ENCODE results near the gene PRSS33.

Gene PRSS33

DNA sequence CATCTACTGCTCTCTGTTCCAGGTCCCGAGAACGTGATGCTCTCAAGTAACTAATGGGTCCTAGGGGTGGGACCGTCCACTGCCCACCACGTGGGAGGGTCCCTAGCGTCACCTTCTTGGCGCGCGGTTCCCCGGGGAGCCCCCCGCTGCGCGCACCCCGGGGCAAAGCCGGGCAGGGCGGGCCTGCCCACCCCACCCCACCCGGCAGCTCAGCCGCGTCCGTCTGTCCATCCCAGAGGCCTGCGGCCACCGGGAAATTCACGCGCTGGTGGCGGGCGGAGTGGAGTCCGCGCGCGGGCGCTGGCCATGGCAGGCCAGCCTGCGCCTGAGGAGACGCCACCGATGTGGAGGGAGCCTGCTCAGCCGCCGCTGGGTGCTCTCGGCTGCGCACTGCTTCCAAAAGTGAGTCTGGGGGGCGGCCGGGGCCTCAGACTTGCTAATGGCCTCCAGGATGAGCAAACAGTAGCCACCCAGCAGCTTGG, 11.4 kb upstream of the PRSS33 start:
- no peak for DNase-seq

DNA sequence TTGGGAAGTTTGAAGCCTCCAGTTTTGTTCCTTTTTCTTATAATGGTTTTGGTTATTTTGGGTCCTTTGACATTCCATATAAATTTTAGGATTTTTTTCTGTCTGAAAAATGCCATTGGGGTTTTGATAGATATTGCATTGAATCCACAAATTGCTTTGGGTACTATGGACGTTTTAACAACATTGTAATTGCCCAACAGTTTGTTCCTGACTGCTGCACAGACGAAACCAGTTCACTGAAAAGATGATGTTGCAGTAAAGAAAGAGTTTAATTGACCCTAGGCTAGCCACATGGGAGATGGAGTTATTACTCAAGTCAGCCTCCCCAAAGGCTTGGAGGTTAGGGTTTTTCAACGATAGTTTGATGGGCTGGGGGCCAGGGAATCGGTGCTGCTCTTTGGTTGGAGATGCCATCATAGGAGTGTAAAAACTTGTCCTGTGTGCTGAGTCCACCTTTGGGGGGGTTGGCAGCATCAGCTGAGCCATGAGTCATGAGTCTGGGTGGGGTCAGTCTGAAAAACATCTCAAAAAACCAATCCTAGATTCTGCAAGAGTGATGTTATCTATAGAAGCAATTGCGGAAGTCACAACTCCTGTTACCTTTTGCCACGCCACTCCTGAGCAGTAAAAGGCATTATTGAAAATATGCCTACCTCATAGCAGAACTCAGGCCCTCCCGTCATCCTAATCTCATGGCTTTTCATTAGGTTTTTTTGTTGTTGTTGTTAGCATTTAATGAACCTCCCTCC, 8.2 kb upstream of the PRSS33 start:
- no peak for DNase-seq

DNA sequence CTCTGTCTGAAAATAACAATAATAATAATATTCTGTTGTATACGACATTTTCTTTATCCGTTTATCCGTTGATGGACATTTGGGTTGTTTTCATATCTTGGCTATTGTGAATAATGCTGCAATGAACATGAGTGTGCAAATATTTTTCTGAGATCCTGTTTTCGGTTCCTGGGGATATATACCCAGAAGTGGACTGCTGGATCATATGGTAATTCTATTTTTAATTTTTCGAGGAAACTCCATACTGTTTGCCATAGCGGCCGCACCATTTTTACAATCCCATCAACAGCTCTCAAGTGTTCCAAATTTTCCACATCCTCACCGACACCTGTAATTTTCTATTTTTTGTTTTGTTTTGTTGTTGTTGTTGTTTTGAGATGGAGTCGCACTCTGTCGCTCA, 5.6 kb upstream of the PRSS33 start:
- DNase-seq = no peak

DNA sequence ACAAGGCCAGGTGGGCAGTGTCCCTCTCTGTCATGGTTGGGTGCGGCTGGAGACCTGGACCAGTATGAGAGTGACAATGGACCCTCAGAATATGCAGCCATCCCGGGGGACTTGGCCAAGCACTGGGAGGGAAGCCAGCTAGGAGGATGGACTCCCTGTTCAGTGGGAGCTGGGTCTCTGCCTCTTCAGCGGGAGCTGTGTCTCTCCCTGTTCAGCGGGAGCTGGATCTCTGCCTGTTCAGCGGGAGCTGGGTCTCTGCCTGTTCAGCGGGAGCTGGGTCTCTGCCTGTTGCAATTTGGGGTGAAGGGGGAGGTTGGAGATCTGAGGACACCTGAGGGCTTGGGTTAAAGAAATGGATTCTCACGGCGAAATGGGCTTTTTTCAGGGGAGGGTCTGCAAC, 3.8 kb upstream of the PRSS33 start:
- no peak for DNase-seq

DNA sequence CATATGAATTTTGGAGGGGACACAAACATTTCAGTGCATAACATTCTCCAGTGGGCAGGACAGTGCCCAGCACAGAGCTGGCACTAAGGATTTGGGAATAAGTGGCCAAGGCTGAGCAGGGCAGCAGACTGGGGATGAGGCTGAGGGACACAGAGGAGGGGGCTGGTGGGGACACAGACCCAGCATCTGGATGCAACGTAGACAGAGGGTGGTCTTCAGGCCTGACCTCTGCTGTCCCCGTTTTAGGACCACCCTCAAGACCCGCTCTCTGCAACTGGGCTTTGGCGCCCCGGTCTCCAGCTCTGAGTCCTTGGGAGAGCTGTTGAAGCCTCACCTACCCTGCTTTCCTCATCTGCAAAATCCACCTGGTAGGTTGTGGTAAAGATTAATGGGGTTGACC, 3.3 kb upstream of the PRSS33 start:
- DNase-seq = no peak

DNA sequence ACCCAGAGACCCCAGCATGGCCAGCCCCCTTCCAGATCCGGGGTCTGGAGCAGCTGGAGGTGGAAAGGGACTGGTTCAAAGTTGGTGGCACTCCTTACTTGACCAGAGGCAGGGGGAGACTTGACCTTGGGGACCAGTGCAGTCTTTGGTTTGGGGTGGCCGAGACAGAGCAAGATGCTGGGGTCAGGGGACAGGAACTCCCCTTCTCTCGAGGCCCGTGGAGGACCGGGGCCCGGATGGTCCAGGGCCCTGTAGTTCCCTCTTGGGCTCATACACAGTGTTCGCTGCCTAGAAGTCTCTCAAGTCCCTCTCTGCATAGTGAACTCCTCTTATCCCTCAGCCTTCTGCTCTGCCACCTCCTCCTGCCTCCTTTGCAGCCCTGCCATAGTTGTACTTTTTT, 601 bp upstream of the PRSS33 start:
- DNase-seq = no peak

DNA sequence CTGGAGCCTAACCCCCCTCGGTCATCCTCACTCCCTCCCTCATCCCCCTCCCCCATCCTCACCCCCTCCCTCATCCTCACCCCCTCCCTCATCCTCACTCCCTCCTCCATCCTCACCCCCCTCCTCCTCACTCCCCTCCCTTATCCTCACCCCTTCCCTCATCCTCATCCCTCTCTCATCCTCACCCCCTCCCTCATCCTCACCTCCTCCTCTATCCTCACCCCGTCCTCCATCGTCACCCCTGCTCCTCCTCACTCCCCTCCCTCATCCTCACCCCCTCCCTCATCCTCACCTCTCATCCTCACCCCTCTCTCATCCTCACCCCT, 571 bp downstream of the PRSS33 start:
- DNase-seq = no peak

DNA sequence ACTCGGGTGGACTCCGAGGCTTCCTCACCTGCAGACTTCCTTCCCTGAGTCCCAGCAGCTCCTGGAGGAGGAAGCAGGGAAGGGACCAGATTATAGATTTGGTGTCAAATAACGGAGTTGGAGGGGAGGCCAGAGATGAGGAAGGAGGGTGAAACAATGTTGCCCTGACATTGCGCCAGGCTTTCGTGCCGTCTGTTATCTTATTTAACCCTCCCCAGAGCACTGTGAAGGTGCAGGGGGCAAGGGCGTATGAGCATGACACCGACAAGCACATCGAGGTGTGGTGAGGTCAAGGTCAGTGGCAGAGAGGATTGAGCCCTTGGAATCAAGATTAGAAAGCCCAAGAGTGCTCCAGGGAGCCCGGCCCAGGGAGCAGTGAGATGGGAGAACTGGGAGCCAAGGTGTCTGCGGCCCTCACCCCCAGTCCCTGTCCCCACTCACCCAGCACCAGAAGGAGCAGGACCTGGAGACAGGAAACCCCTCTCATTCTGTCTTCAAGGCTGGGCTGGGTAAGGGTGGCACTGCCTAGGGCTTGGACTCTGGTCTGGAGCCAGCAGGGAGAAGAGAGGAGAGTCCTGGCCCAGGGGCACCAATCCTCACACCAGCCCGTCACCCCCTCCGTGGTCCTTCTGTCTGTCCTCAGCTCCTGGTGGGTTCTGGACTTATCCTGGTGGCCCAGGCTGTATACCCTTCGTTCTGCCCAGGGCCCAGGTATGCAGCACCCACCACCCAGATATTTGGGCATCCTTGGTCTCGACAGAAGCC, 1.1 kb downstream of the PRSS33 start:
- no peak for DNase-seq

DNA sequence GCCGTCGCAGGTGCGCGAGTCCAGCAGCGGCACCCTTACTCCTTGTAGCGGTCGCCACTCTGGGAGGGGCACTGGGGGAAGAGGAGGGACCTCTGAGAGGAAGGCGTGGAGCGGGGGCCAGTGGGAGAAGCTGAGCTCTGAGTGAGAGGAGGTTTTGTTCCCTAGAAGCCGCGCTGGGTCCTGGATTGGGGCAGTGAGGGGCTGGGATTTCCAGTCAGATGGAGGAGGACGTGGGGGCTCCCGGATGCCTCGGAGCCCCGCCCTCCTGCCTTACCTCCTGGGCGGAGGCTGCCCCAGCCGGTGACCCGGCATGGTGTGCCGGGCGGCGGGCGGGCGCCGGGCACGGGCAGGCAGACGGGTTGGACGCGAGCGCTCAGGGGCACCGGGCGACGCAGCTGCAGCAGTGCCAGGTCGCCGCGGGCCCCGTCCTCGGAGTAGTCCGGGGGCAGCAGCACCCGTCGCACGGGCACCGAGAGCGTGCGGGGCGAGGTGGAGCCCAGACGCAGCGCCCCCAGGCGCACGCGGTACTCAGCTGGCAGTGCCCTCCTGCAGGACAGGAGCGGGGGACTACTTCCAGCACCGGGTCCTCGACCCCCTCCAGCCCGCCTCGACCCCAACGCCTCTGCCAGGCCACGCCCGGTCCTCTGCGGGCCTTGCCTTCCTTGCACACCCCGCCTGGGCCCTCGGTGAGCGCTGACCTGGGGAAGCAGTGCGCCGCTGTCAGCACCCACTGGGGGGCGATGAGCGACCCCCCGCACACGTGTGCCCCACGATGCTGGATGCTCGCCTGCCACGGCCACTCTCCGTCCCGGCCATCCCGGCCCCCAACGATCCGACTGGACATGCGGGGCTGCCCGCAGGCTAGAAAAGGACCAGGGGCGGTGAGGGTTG, 2.0 kb downstream of the PRSS33 start:
- no peak for DNase-seq

DNA sequence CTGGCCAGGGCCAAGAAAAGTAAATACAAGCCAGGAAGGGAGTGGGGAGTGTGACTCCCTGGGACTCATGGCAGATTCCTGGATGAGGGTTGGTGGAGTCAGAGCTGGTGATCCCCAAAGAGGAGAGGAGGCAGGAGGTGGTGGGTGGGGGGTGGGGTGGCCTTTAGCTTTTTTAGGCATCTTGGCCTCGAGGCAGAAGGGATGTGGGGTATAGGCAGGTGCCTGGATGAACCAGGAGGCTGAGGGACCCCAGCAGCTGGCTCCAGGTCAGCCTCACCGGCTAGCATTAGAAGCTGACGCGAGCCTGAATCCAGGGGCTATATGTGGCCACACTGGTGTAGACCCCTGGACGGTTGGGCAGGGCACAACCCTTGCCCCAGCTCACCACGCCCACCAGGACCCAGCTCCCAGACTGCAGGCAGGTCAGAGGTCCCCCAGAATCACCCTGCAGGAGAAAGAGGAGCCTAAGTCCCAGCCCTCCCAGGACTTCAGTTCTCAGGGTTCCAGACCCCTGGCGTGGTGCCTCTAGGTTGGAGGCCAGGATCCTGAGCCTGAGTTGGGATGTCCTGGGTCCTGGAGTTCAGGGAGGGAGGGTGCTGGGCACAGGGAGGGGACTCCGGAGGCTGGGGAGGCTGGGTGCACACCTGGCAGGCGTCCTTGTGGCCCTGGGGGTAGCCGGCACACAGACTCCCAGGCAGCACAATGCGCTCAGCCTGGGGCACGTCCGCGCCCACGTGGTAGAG, 2.8 kb downstream of the PRSS33 start:
- DNase-seq = no peak

DNA sequence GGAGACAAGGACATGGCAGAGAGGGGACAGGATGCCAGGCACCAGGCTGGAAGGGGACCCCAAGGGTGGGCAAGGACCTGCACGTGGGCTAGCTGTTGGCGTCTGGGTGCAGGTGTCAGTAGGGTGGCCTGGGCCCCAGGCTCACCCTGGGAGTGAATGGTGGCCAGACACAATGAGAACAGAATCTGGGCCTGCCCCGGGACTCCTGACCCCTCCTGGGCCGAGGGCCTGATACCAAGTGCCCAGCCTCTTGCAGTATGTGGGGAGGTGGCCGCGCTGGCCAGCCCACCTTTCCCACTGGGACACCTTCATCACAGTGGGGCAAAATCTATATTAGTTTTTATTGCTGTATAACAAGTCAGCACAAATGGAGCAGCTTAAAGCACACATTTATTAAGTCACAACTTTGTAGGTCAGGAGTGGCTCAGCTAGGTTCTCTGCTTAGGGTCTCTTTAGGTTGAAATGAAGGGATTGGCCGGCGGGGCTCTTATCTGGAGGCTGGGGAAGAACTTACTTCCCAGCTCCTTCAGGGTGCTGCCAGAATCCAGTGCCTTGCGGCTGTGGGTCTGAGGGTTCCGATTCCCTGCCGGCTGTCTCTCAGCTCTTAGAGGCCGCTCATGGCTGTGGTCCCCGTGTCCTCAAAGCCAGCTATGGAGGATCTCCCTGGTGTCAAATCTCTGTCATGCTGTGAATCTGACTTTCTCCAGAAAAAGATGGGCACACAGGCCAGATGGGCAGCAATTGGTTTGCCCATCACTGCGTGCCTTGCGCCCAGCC, 3.6 kb downstream of the PRSS33 start:
- DNase-seq = no peak

DNA sequence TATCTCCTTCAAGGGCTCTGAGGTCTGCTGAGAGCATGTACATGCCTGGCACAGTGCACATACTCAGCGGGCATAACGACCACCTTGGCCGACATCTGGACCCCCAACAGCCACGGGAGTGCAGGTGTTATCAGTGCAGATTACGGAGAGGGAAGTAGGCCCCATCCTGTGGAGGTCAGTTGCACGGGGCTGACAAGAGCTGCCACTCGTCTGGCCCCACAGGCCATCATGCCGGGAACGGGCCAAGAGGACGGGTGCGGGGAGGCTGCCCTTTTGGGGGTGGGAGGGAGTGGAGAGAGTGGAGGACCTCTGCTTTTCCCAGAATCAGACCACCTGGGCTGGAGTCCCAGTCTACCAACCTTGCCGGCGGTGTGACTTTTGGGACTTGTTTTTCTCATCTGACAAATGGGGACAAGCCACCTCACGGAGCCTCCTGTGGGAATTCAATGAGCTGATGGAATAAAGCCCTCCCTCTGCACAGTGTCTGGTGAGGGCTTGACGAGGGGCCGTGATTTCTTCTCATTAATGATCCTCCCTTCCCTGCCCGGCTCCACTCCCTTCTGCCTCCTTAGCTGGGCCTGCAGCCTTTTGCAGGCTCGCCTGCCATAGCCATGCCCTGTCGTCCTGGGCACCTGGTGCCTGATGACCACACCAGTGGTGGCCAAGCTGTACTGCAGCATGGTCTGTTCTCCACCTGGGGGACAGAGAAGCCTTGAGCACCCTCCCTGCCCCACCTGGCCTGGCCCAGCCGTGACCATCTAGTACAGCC, 4.6 kb downstream of the PRSS33 start:
- no peak for DNase-seq

DNA sequence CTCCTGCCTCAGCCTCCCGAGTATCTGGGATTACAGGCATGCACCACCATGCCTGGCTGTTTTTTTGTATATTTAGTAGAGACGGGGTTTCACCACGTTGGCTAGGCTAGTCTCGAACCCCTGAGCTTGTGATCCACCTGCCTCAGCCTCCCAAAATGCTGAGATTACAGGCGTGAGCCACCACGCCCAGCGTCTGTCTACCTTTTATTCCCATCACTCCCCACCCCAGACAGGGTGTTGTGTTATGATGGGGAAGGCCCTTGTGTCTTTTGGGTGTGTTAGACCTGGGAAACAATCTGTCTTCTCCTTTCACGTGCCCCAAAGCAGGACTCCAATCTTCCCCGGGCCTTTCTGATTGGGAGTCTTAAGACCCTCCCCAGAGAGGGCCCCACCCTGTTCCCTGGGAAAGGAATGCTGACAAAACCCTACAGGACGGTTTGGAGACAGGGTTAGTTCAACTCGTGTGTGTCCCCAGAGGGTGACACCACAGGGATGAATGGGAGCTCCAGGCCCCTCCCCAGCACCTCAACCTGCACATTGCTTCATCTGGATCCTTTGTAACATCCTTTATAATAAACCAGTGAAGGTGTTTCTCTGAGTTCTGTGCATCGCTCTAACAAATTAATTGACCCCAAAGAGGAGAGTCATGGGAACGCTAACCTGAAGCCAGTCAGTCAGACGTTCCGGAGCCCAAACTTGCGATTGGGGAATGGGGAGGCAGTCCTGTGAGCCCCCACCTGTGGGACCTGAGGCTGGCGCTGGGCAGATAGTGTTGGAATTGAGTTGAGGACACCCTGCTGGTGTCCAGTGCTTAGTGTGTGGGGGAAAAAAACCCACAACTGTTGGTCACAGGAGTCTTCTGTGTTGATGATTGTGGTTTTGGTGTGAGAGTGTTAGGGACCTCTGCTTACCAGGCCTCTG, 7.1 kb downstream of the PRSS33 start:
- DNase-seq = no peak

DNA sequence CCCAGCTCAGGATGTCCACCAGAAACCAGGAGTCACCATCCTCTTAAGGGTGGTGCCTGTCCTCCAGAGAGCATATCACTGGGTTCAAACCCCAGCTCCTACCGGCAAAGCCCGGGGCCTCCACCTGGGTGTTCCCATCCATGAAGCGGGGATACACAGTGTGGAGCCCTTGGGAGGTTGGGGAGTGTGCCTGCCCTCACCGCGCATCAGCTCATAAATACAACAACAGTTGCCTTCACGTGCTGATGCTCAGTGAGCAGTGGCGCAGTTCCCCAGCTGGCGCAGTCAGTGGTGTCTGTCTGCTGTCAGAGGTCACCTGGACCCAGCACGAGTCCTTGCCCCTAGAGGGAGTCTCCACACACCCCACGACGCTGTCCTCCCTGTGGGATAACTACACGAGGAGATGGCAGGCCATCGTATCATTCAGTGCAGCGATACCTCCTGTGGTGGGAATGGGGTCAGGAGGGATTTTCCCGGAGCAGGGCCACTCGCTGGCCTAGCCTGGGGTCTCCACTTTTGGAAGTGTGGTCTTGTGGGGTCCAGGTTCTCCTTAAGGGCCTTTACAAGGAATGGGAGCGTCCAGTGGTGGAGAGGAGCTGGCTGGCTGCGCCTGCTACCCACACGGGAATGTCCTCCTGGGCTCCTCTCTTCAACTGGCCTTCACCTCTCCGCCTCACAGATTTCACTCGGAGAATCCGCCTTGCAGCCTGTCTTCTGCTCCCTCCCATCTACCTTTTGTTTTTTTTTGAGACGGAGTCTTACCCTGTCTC, 8.0 kb downstream of the PRSS33 start:
- DNase-seq = no peak

DNA sequence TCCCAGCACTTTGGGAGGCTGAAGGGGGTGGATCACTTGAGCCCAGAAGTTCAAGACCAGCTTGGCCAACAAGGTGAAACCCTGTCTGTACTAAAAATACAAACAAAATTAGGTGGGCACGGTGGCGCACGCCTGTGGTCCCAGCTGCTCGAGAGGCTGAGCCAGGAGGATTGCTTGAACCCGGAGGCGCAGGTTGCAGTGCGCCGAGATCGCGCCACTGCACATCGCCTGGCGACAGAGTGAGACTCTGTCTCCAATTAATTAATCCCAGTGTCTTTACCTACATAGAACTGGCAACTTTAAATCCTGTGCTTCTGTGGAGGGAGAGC, 8.8 kb downstream of the PRSS33 start:
- no peak for DNase-seq

DNA sequence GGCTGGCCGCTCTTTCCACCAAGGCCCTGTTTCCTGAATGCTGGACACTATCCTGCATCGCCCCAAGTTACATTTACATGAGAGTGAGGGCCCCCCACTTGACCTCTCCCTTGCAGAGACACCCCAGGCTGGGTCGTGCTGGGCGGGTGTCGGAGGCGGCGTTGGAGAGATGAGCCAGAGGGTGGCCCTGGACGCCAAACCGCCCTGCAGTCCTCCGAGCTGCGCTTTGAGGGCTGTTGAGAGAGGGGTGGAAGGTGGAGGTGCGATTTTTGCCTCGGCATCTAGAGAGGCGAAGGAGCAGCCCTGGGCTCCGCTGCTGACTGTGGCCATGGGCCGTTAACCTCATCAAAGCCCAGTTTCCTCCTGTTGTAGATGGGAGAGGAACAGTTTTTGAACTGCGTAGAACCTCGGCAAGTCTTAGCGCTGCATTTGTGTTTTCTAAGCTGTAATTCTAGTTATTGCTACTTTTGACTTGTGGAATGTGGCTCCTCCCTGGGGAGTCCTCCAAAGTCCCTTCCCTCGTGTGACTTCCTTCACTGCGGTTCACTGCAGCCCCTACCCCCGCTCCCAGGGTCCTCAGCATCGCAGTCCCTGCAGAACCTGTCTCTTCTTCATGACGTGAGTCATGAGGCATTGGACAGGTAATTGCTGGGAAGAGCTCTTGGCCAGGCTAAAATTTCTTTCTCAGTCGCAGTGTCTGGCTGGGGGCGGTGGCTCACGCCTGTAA, 9.3 kb downstream of the PRSS33 start:
- DNase-seq = no peak

DNA sequence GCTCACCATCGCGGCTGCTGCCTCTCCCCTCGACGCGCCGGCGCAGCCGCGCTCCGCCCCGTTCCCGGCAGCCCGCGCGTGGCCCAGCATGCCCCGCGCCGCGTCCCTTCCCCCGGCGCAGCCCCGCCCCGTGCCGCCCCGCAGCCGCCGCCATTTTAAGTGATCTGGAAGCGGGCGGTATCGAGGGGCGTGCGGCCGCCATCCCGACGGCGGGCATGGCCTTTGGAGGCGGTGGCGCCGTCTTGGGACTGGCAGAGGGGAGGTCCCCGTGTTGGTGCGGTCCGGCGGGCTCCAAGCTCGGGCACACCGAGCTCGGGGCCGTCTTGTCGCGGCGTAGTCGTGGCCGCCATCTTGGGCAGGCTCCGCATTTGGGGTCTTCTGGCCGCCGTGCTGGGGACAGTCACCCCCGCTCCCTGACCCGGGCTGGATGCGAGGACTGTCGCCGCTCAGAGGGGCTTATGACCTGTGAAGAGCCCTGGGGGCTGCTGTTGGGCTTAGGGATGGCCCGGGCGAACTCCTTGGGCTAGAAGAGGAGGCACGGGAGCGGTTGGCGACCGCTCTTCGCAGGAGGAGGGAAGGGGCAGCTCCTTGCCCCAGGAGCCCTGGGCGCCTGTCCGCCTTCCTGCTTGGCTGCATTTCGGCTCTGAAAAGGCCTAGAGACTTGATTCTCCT, 10.0 kb downstream of the PRSS33 start, which contains the start of gene ELOB:
Gene ELOB, minus strand, starts transcription at position 50 of the 672 bp plus-strand sequence. Its CDS starts 41 bp downstream, at position 9.
- DNase-seq = peak; percentile 27

All from NCI-H510A treated with DMSO at 0.1 percent for 48 hours (cell line).